ENCODE results near the gene JAG2. TPM values are rescaled to one million over a fixed set of nuclear protein-coding genes. Genes with fewer than 3 reads are reported as not detected.

Gene JAG2
- total RNA-seq, 1 experiment from 2014 or later: 12.2 TPM

DNA sequence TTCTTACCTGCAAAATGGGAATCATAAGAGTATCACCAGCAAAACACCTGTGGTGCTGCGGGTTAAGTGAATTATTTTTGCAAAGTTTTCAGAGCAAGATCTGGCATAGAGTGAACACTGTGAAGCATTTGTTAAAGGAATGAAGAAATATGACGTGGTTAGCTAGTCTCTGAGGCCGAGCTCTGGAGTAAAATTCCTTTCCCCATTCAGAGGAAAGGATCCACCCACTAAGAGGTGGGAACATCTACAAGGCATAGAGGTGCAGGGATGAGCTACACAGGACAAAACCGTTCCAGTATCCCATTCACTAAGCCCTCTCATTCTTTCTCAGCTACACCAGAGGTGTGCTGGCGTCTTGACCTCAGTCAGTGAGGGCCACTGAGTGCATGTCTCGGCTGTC, 48.5 kb downstream of the JAG2 start (continued):
- TF ChIP-seq, protein P1, sequence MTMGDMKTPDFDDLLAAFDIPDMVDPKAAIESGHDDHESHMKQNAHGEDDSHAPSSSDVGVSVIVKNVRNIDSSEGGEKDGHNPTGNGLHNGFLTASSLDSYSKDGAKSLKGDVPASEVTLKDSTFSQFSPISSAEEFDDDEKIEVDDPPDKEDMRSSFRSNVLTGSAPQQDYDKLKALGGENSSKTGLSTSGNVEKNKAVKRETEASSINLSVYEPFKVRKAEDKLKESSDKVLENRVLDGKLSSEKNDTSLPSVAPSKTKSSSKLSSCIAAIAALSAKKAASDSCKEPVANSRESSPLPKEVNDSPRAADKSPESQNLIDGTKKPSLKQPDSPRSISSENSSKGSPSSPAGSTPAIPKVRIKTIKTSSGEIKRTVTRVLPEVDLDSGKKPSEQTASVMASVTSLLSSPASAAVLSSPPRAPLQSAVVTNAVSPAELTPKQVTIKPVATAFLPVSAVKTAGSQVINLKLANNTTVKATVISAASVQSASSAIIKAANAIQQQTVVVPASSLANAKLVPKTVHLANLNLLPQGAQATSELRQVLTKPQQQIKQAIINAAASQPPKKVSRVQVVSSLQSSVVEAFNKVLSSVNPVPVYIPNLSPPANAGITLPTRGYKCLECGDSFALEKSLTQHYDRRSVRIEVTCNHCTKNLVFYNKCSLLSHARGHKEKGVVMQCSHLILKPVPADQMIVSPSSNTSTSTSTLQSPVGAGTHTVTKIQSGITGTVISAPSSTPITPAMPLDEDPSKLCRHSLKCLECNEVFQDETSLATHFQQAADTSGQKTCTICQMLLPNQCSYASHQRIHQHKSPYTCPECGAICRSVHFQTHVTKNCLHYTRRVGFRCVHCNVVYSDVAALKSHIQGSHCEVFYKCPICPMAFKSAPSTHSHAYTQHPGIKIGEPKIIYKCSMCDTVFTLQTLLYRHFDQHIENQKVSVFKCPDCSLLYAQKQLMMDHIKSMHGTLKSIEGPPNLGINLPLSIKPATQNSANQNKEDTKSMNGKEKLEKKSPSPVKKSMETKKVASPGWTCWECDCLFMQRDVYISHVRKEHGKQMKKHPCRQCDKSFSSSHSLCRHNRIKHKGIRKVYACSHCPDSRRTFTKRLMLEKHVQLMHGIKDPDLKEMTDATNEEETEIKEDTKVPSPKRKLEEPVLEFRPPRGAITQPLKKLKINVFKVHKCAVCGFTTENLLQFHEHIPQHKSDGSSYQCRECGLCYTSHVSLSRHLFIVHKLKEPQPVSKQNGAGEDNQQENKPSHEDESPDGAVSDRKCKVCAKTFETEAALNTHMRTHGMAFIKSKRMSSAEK (CRISPR knock-in tag; IDR thresholded peaks at IDR 0.05; ENCODE audit: borderline replicate concordance): no peak
- no peak for TF ChIP-seq FOXJ3 (CRISPR knock-in tag; IDR thresholded peaks at IDR 0.05; ENCODE audit: borderline replicate concordance)
- TF ChIP-seq, protein P2, sequence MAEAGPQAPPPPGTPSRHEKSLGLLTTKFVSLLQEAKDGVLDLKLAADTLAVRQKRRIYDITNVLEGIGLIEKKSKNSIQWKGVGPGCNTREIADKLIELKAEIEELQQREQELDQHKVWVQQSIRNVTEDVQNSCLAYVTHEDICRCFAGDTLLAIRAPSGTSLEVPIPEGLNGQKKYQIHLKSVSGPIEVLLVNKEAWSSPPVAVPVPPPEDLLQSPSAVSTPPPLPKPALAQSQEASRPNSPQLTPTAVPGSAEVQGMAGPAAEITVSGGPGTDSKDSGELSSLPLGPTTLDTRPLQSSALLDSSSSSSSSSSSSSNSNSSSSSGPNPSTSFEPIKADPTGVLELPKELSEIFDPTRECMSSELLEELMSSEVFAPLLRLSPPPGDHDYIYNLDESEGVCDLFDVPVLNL (CRISPR knock-in tag; IDR thresholded peaks at IDR 0.05; ENCODE audit: borderline replicate concordance, low read depth): no peak
- TF ChIP-seq JAZF1 (CRISPR knock-in tag; IDR thresholded peaks at IDR 0.05): no peak
- TF ChIP-seq TEAD4 (CRISPR knock-in tag; IDR thresholded peaks at IDR 0.05): no peak
- TF ChIP-seq CREB1 (CRISPR knock-in tag; IDR thresholded peaks at IDR 0.05): no peak
- TF ChIP-seq TEAD1 (CRISPR knock-in tag; IDR thresholded peaks at IDR 0.05): no peak

DNA sequence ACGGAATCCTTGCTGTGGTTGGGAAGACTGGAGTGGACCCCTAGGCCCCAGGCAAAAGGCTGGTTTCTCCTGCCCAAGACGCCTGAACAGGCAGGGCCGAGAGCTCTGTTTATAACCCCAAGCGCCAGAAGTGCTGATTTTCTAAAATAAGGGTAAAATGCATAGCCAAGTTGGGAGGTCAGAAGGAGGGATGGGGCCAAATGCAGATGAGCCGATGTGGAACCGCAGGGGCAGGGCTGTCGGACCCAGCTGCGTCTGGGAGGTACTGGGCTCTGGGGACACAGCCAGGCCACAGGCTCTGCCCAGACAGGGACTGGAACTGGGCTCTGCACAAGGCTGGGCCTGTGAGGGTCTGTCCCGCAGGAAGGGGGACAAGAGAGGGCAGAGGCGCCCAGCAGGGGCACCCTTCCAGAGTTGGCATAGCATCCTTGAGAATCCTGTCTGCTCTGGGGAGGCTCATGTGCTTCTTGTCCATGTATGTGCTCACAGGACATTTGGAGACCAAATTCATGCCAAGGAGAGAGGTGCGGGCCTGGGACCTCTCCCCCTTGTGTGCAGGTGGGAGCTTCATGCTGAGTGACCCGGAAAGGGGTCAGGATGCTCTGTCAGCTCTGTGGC, 49.1 kb downstream of the JAG2 start:
- Mint-ChIP-seq H3K36me3 (peaks cover 11% of the 10 kb centered on the region), H3K4me3 (no peak overlapping the region), H3K27me3 (ENCODE audit: low read depth) (peaks cover 12% of the 10 kb centered on the region), H3K27ac (no peak overlapping the region), H3K4me1 (0 out of 2 replicates have a peak, but pooled peaks cover 2% of the 10 kb centered on the region), H3K9me3 (peaks cover 32% of the 10 kb centered on the region)
- ATAC-seq (no peak), DNase-seq (ENCODE audit: low spot score) (no peak)
- ChIA-PET POLR2A (interaction anchor here (0.6 kb wide), 1 partner anchor 98 kb away, joined by 3 read pairs; no protein-coding TSS in a partner anchor), CTCF (interaction anchor here (1.0 to 1.4 kb wide), 2 partner anchors 29 to 361 kb away, joined by 3 read pairs; no protein-coding TSS in a partner anchor)
- TF ChIP-seq, protein P3, sequence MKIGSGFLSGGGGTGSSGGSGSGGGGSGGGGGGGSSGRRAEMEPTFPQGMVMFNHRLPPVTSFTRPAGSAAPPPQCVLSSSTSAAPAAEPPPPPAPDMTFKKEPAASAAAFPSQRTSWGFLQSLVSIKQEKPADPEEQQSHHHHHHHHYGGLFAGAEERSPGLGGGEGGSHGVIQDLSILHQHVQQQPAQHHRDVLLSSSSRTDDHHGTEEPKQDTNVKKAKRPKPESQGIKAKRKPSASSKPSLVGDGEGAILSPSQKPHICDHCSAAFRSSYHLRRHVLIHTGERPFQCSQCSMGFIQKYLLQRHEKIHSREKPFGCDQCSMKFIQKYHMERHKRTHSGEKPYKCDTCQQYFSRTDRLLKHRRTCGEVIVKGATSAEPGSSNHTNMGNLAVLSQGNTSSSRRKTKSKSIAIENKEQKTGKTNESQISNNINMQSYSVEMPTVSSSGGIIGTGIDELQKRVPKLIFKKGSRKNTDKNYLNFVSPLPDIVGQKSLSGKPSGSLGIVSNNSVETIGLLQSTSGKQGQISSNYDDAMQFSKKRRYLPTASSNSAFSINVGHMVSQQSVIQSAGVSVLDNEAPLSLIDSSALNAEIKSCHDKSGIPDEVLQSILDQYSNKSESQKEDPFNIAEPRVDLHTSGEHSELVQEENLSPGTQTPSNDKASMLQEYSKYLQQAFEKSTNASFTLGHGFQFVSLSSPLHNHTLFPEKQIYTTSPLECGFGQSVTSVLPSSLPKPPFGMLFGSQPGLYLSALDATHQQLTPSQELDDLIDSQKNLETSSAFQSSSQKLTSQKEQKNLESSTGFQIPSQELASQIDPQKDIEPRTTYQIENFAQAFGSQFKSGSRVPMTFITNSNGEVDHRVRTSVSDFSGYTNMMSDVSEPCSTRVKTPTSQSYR (CRISPR knock-in tag; IDR thresholded peaks at IDR 0.05): no peak
- TF ChIP-seq, protein P4, sequence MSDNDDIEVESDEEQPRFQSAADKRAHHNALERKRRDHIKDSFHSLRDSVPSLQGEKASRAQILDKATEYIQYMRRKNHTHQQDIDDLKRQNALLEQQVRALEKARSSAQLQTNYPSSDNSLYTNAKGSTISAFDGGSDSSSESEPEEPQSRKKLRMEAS (CRISPR knock-in tag; IDR thresholded peaks at IDR 0.05): no peak
- TF ChIP-seq ZNF219 (CRISPR knock-in tag; IDR thresholded peaks at IDR 0.05; ENCODE audit: borderline replicate concordance): no peak
- no peak for TF ChIP-seq ZBTB21 (CRISPR knock-in tag; IDR thresholded peaks at IDR 0.05; ENCODE audit: borderline replicate concordance)
- TF ChIP-seq, protein P5, sequence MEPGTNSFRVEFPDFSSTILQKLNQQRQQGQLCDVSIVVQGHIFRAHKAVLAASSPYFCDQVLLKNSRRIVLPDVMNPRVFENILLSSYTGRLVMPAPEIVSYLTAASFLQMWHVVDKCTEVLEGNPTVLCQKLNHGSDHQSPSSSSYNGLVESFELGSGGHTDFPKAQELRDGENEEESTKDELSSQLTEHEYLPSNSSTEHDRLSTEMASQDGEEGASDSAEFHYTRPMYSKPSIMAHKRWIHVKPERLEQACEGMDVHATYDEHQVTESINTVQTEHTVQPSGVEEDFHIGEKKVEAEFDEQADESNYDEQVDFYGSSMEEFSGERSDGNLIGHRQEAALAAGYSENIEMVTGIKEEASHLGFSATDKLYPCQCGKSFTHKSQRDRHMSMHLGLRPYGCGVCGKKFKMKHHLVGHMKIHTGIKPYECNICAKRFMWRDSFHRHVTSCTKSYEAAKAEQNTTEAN (CRISPR knock-in tag; IDR thresholded peaks at IDR 0.05): no peak
- no peak for TF ChIP-seq RELA (CRISPR knock-in tag; IDR thresholded peaks at IDR 0.05; ENCODE audit: borderline replicate concordance)
- no peak for TF ChIP-seq NR1H2 (CRISPR knock-in tag; IDR thresholded peaks at IDR 0.05)
- no peak for TF ChIP-seq JAZF1 (CRISPR knock-in tag; IDR thresholded peaks at IDR 0.05)
- TF ChIP-seq, protein P6, sequence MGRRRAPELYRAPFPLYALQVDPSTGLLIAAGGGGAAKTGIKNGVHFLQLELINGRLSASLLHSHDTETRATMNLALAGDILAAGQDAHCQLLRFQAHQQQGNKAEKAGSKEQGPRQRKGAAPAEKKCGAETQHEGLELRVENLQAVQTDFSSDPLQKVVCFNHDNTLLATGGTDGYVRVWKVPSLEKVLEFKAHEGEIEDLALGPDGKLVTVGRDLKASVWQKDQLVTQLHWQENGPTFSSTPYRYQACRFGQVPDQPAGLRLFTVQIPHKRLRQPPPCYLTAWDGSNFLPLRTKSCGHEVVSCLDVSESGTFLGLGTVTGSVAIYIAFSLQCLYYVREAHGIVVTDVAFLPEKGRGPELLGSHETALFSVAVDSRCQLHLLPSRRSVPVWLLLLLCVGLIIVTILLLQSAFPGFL (CRISPR knock-in tag; IDR thresholded peaks at IDR 0.05; ENCODE audit: borderline replicate concordance): no peak
- no peak for TF ChIP-seq TEAD1 (CRISPR knock-in tag; IDR thresholded peaks at IDR 0.05)
- TF ChIP-seq IRF2 (CRISPR knock-in tag; IDR thresholded peaks at IDR 0.05; ENCODE audit: borderline replicate concordance, low read depth): no peak
- TF ChIP-seq, protein P7, sequence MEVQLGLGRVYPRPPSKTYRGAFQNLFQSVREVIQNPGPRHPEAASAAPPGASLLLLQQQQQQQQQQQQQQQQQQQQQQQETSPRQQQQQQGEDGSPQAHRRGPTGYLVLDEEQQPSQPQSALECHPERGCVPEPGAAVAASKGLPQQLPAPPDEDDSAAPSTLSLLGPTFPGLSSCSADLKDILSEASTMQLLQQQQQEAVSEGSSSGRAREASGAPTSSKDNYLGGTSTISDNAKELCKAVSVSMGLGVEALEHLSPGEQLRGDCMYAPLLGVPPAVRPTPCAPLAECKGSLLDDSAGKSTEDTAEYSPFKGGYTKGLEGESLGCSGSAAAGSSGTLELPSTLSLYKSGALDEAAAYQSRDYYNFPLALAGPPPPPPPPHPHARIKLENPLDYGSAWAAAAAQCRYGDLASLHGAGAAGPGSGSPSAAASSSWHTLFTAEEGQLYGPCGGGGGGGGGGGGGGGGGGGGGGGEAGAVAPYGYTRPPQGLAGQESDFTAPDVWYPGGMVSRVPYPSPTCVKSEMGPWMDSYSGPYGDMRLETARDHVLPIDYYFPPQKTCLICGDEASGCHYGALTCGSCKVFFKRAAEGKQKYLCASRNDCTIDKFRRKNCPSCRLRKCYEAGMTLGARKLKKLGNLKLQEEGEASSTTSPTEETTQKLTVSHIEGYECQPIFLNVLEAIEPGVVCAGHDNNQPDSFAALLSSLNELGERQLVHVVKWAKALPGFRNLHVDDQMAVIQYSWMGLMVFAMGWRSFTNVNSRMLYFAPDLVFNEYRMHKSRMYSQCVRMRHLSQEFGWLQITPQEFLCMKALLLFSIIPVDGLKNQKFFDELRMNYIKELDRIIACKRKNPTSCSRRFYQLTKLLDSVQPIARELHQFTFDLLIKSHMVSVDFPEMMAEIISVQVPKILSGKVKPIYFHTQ (CRISPR knock-in tag; IDR thresholded peaks at IDR 0.05): no peak

Data from WTC11 (cell line).